Fibroblast of the aortic adventitia (primary cell): Measurements from ENCODE around the gene TCERG1L. TPM values are rescaled to one million over a fixed set of nuclear protein-coding genes. Genes with fewer than 3 reads are reported as not detected.

Source experiments
- DNase-seq: peaks from one replicate; pipeline ENCODE4 v3.0.0-alpha.2; 2010; ENCODE audit warnings: low read depth
- H3K4me3 ChIP-seq: 2 replicates; pipeline ENCODE4 v1.5.1; 2011; ENCODE audit warnings: low read depth, mild to moderate bottlenecking, control low read depth, low read length, moderate library complexity
- CTCF ChIP-seq: IDR thresholded peaks from 2 replicates; pipeline ENCODE4 v1.5.1; 2011; ENCODE audit warnings: mild to moderate bottlenecking, low read length, control low read depth, inconsistent platforms; ENCODE audit not compliant: insufficient read depth
- total RNA-seq: library from RNA; depleted of rRNA; stranded (reverse); fragments of >200 nt; gene quantifications from 2 replicates; pipeline ENCODE4 v1.2.3, GENCODE V29; 2012; ENCODE audit warnings: low replicate concordance

TCERG1L gene
- total RNA-seq, 1 donor, result not detected

DNA sequence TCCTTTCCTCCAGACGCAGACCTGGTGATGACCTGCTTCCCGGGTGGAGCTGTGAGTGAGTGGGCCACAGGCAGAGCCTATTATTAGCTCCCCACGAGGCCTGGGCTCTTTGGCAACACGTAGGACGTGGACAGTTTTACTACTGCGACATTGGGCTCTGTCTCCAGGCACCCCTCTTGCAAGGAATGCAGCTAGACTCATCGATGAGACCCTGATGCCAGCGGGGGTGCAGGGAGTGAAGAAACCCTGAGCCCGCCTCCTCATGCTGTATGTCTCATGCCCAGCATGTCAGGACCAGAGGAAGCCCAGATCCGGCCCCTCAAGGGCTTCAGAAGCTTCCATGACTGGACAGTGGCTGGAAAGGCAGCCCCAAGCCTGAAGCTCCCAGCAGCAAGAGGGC is 161.9 kb downstream of the TCERG1L start:
- no peak overlapping the region for H3K4me3 ChIP-seq
- no peak for DNase-seq
- TF ChIP-seq CTCF, result no peak

DNA sequence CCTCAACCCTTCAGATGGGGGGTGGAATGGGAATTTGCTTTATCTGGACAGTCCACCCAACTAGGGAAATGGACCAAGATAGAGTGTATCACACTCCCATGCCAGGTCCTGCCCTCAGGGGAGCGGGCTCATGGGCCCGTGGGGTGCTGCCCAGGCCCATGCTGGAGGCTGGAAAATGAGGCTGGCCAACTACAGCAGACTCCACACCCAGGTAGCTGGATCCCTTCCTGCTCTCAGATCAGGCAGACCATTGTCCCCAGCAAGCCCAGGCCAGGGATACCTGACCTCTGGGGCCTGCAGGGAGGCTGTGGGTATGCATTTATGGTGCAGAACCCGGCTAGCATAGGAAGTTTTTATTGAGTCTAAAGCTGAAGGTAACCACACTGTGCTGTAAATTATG is 162.4 kb downstream of the TCERG1L start:
- TF ChIP-seq CTCF, result no peak
- H3K4me3 ChIP-seq, result no peak overlapping the region
- no peak for DNase-seq

DNA sequence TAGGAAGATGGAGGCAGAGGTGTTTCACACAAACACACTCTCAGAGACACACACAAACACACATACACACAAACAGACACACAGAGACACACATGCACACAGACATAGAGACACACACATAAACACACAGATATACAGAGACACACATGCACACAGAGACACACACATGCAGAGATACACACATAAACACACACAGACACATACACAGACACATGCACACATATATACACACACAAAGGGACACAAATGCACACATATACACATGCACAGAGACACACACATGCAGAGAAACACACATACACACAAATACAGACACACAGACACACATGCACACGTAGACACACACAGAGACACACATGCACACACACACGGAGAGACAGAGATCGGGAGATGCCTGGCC is 163.3 kb downstream of the TCERG1L start:
- no peak for DNase-seq
- no peak overlapping the region for H3K4me3 ChIP-seq
- TF ChIP-seq CTCF, result no peak

DNA sequence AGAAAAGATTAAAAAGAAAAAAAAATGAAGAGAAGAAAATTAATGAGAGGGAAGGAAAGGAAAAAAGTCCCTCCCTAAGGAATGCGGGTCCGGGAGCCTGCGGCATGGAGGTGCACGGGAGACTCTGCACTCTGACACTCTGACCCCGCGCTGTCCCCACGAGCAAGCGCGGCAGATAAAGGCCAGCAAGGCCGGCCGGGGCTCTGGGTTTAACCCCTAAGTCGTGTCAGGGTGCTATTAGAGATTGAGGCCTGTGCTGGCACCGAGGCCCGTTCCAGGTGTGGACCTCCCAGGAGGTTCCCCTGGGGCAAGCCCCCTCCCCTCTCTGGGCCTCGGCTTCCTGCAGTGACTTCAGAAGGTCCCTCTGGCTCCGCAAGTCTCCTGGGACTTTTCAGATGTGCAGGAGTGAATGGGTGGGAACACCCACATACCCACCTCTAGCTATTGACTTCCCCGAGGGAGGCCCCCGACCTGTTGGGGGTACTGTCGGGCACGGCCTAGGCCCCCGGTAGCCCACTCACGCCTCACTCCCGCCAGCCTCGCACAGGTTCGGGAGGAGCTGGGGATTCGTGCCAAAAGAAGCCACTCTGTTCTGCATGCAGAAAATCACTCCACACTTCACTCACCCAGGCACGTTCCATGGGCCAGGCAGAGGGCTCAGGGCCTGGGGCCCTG is 164.1 kb downstream of the TCERG1L start:
- TF ChIP-seq CTCF, result no peak
- no peak for DNase-seq
- H3K4me3 ChIP-seq, result no peak overlapping the region

DNA sequence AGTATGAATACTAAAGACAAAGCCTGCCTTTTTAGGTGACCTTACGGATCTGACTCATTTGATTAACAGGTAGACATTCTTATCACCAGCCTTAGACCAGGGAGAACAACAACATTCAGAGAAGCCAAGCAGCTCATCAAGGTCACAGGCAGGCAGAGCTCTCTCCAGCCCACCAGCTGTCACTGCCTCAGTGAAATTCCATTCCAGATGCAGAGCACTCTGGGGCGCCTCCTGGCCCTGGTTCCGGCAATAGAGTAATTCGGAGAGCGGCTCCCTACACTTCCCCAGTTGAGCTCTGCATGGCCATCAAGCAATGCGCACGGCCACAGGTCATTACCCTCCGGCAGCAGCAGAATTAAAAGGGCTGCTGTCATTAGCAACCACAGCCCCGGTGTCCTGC is 164.7 kb downstream of the TCERG1L start:
- no peak overlapping the region for H3K4me3 ChIP-seq
- TF ChIP-seq CTCF, result no peak
- no peak for DNase-seq

DNA sequence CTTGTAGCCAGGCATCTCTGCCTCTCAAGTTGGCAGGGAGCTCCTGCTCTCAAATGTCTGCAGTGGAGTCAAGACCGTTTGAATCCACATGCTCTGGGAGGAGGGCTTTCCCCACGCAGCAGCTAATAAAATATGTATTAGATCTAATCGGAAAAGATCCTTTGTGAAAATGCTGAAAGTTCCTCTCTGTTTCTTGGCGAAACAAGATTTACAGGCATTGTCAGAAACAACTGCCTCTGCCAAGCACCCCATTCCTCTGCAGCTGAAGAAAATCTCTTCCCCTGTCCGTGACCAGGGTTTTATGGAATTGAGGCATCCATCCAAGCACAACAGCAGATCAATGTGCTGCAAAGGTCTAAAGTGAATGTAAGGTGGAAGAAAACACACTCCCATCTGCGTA is 165.8 kb downstream of the TCERG1L start:
- TF ChIP-seq CTCF, result no peak
- DNase-seq, result no peak
- H3K4me3 ChIP-seq, result no peak overlapping the region
